WTC11 (cell line): ENCODE data around the gene CARD11. TPM values are rescaled to one million over a fixed set of nuclear protein-coding genes. Genes with fewer than 3 reads are reported as not detected.
"Not testable (repeated sequence)": the region's sequence is repeated elsewhere in the genome, so short reads cannot be mapped to it uniquely, and the experiment has no call there.

Source experiments
- ATAC-seq: fragments of 200-7000 bp; cut with Tn5 transposase; 2 replicates; pipeline ENCODE4 v1.10.0; 2021; ENCODE audit warnings: mild to moderate bottlenecking, moderate library complexity
- CTCF ChIA-PET: fragments of 300-600 bp; sonication (Branson Sonifier 250); formaldehyde crosslinking; loops from one replicate; lab custom pipeline; 2021; ENCODE audit warnings: antibody characterized with exemption; lab: Charles Lee
- POLR2A ChIA-PET: fragments of 350-600 bp; sonication (Branson Sonifier 250); formaldehyde crosslinking; loops from one replicate; lab custom pipeline; 2021; ENCODE audit warnings: antibody characterized with exemption; lab: Charles Lee
- DNase-seq: peaks from one replicate; pipeline ENCODE4 v3.0.0; 2021; ENCODE audit warnings: low spot score
- H3K27ac Mint-ChIP-seq: 2 replicates; pipeline ENCODE4 v1.8.0; 2021; ENCODE audit warnings: mixed read lengths
- H3K27me3 Mint-ChIP-seq: 2 replicates; pipeline ENCODE4 v1.8.0; 2021; ENCODE audit warnings: low read depth, mild to moderate bottlenecking, moderate library complexity, mixed read lengths
- H3K36me3 Mint-ChIP-seq: 2 replicates; pipeline ENCODE4 v1.8.0; 2021; ENCODE audit warnings: mixed read lengths
- H3K4me1 Mint-ChIP-seq: 2 replicates; pipeline ENCODE4 v1.8.0; 2022; ENCODE audit warnings: mixed read lengths
- H3K4me3 Mint-ChIP-seq: 2 replicates; pipeline ENCODE4 v1.8.0; 2021; ENCODE audit warnings: mild to moderate bottlenecking, moderate library complexity, mixed read lengths
- H3K9me3 Mint-ChIP-seq: 2 replicates; pipeline ENCODE4 v1.8.0; 2021; ENCODE audit warnings: mixed read lengths
- EMX1 ChIP-seq: fragments of 250-450 bp; sonication (Bioruptor Pico); IDR thresholded peaks from 2 replicates; pipeline ENCODE4 v1.8.0; 2021; ENCODE audit warnings: mild to moderate bottlenecking
- FOXK1 ChIP-seq: sonication (generic); formaldehyde crosslinking; IDR thresholded peaks from 2 replicates; pipeline ENCODE4 v1.8.0; 2022; ENCODE audit warnings: mild to moderate bottlenecking, moderate library complexity, missing genetic modification reagents
- GABPB1 ChIP-seq: sonication (generic); formaldehyde crosslinking; IDR thresholded peaks from 2 replicates; pipeline ENCODE4 v1.8.1; 2023; ENCODE audit warnings: mild to moderate bottlenecking, missing genetic modification reagents
- IRF2 ChIP-seq: sonication (generic); formaldehyde crosslinking; IDR thresholded peaks from 2 replicates; pipeline ENCODE4 v1.8.0; 2022; ENCODE audit warnings: low read depth, missing genetic modification reagents, borderline replicate concordance
- TEAD4 ChIP-seq: sonication (generic); formaldehyde crosslinking; IDR thresholded peaks from 2 replicates; pipeline ENCODE4 v1.8.0; 2022; ENCODE audit warnings: mild to moderate bottlenecking, missing genetic modification reagents
- TP53 ChIP-seq: sonication (generic); formaldehyde crosslinking; IDR thresholded peaks from 2 replicates; pipeline ENCODE4 v1.8.1; 2023; ENCODE audit warnings: mild to moderate bottlenecking, missing genetic modification reagents
- ZBTB21 ChIP-seq: sonication (generic); formaldehyde crosslinking; IDR thresholded peaks from 2 replicates; pipeline ENCODE4 v1.8.1; 2023; ENCODE audit warnings: mild to moderate bottlenecking, missing genetic modification reagents, borderline replicate concordance
- ZNF317 ChIP-seq: sonication (generic); formaldehyde crosslinking; IDR thresholded peaks from 2 replicates; pipeline ENCODE4 v1.8.1; 2023; ENCODE audit warnings: low read depth, mild to moderate bottlenecking, moderate library complexity, missing genetic modification reagents, borderline replicate concordance
- total RNA-seq: library from RNA; stranded (reverse); gene quantifications from 3 replicates; pipeline ENCODE4 v1.2.3, GENCODE V29; 2021
- TF ChIP-seq, protein P1 (sequence below): sonication (generic); formaldehyde crosslinking; IDR thresholded peaks from 2 replicates; pipeline ENCODE4 v1.8.1; 2022; ENCODE audit warnings: missing genetic modification reagents, borderline replicate concordance
- TF ChIP-seq, protein P2 (sequence below): fragments of 250-450 bp; sonication (Bioruptor Pico); conservative IDR thresholded peaks from 2 replicates; pipeline ENCODE4 v1.9.0; 2021; ENCODE audit warnings: mild to moderate bottlenecking
- TF ChIP-seq, protein P3 (sequence below): sonication (generic); formaldehyde crosslinking; IDR thresholded peaks from 2 replicates; pipeline ENCODE4 v1.8.1; 2022; ENCODE audit warnings: mild to moderate bottlenecking, moderate library complexity, missing genetic modification reagents
- TF ChIP-seq, protein P4 (sequence below): sonication (generic); formaldehyde crosslinking; IDR thresholded peaks from 2 replicates; pipeline ENCODE4 v1.8.0; 2022; ENCODE audit warnings: mild to moderate bottlenecking, missing genetic modification reagents
- TF ChIP-seq, protein P5 (sequence below): sonication (generic); formaldehyde crosslinking; IDR thresholded peaks from 2 replicates; pipeline ENCODE4 v1.8.0; 2023; ENCODE audit warnings: missing genetic modification reagents
- TF ChIP-seq, protein P6 (sequence below): sonication (generic); formaldehyde crosslinking; IDR thresholded peaks from 2 replicates; pipeline ENCODE4 v1.8.1; 2022; ENCODE audit warnings: low read depth, missing genetic modification reagents, borderline replicate concordance
- TF ChIP-seq, protein P7 (sequence below): sonication (generic); formaldehyde crosslinking; IDR thresholded peaks from 2 replicates; pipeline ENCODE4 v1.8.0; 2022; ENCODE audit warnings: missing genetic modification reagents
- TF ChIP-seq, protein P8 (sequence below): fragments of 250-450 bp; sonication (Bioruptor Pico); IDR thresholded peaks from 2 replicates; pipeline ENCODE4 v1.9.0; 2021; ENCODE audit warnings: mild to moderate bottlenecking

Gene CARD11
- total RNA-seq, 1 experiment from 2014 or later, result 40.8 TPM

DNA sequence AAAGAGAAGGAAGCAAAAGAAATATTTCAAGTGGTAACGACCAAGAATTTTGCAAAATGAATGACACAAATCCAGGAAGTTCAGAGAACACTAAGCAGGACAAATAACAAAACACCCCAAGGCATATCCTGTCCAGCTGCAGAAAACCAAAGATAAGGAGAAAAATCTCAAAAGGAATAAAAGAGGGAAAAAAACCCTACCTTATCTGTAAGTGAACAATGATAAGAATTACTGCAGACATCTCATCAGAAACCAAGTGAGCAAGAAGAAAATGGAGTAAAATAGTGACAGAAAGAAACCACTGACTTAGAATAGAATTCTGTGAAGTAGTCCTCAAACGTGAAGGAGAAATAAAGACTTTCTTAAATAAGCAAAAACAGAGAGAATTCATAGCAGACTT, 21.8 kb downstream of the CARD11 start:
- Mint-ChIP-seq H3K4me3 (no peak overlapping the region), H3K4me1 (no peaks in the 10 kb centered on the region), H3K36me3 (peaks cover 43% of the 10 kb centered on the region), H3K9me3 (peaks cover 43% of the 10 kb centered on the region), H3K27me3 (no peaks in the 10 kb centered on the region), H3K27ac (no peak overlapping the region)
- no peak for DNase-seq
- TF ChIP-seq, protein P1, sequence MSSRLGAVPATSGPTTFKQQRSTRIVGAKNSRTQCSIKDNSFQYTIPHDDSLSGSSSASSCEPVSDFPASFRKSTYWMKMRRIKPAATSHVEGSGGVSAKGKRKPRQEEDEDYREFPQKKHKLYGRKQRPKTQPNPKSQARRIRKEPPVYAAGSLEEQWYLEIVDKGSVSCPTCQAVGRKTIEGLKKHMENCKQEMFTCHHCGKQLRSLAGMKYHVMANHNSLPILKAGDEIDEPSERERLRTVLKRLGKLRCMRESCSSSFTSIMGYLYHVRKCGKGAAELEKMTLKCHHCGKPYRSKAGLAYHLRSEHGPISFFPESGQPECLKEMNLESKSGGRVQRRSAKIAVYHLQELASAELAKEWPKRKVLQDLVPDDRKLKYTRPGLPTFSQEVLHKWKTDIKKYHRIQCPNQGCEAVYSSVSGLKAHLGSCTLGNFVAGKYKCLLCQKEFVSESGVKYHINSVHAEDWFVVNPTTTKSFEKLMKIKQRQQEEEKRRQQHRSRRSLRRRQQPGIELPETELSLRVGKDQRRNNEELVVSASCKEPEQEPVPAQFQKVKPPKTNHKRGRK, result no peak
- TF ChIP-seq, protein P2, sequence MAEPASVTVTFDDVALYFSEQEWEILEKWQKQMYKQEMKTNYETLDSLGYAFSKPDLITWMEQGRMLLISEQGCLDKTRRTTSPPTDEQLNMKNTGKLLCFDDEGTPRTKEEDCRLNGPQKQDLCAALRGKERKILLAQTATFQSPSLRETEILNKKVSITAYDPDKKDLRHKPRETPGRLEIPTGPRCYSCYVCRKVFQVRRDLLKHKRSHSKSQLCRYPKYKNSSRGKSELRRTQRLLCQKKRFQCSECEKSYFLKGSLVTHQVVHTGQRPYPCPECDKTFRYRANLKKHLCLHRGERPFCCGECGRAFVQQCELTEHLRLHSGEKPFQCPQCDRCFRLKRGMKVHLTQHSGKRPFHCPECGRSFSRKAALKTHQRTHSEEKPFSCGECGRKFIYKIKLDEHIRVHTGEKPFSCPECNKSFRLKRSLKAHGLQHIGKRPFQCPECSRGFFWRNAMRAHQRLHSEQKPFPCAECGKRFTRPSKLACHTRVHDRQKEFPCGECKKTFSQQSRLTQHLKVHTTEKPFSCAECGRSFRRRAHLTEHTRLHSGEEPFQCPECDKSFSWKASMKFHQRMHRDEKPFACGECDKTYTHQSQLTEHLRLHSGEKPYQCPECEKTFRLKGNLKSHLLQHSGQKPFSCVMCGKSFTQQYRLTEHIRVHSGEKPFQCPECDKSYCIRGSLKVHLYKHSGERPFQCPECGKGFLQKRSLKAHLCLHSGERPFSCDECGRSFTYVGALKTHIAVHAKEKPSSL (CRISPR knock-in tag), result no peak
- TF ChIP-seq FOXK1 (CRISPR knock-in tag) (no peak), ZNF317 (CRISPR knock-in tag) (peak; percentile 82; the same call in 1 of the 2 replicates), EMX1 (CRISPR knock-in tag) (no peak)
- no peak for ATAC-seq
- ChIA-PET CTCF (no interaction called here), POLR2A (no interaction called here)

DNA sequence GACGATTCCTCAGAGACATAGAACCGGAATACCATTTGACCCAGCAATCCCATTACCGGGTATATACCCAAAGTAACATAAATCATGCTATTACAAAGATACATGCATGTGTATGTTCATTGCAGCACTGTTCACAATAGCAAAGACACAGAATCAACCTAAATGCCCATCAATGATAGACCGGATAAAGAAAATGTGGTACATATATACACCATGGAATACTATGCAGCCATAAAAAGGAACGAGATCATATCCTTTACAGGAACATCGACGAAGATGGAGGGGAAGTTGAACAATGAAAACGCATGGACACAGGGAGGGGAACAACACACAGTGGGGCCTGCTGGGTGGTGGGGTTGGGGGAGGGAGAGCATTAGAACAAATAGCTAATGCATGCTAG, 22.4 kb downstream of the CARD11 start:
- H3K27me3 Mint-ChIP-seq, DNase-seq, ATAC-seq, POLR2A ChIA-PET, H3K4me3 Mint-ChIP-seq, H3K4me1 Mint-ChIP-seq, H3K27ac Mint-ChIP-seq, CTCF ChIA-PET: not testable (repeated sequence)
- Mint-ChIP-seq H3K9me3 (peaks cover 43% of the 10 kb centered on the region), H3K36me3 (peaks cover 43% of the 10 kb centered on the region)

DNA sequence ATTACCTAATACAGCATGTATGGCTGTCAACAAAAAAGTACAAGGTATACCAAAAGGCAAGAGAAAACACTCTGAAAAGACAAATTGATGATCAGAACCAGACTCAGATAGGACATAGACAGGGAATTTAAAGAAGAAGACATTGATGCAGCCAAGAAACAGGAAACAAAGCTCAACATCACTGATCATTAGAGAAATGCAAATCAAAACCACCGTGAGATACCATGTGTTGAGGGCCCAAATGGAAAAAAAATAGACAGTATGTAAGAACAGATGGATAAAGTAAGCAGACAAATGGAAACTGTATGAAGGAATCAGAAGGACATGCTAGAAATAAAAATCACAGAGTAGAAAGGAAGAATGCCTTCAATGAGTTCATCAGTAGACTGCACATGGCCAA, 23.3 kb downstream of the CARD11 start:
- H3K36me3 Mint-ChIP-seq, result peaks cover 36% of the 10 kb centered on the region
- H3K9me3 Mint-ChIP-seq, result peaks cover 36% of the 10 kb centered on the region
- ChIA-PET CTCF (no interaction called here), POLR2A (no interaction called here)
- H3K27ac Mint-ChIP-seq, result no peak overlapping the region
- DNase-seq, result no peak
- H3K4me3 Mint-ChIP-seq, result no peak overlapping the region
- no peak for ATAC-seq
- no peaks in the 10 kb centered on the region for H3K4me1 Mint-ChIP-seq
- no peaks in the 10 kb centered on the region for H3K27me3 Mint-ChIP-seq
- TF ChIP-seq, protein P3, sequence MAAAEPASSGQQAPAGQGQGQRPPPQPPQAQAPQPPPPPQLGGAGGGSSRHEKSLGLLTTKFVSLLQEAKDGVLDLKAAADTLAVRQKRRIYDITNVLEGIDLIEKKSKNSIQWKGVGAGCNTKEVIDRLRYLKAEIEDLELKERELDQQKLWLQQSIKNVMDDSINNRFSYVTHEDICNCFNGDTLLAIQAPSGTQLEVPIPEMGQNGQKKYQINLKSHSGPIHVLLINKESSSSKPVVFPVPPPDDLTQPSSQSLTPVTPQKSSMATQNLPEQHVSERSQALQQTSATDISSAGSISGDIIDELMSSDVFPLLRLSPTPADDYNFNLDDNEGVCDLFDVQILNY (CRISPR knock-in tag), result no peak
- TF ChIP-seq TP53 (CRISPR knock-in tag) (no peak), ZBTB21 (CRISPR knock-in tag) (no peak), IRF2 (CRISPR knock-in tag) (no peak), TEAD4 (CRISPR knock-in tag) (no peak), GABPB1 (CRISPR knock-in tag) (no peak)
- TF ChIP-seq, protein P4, sequence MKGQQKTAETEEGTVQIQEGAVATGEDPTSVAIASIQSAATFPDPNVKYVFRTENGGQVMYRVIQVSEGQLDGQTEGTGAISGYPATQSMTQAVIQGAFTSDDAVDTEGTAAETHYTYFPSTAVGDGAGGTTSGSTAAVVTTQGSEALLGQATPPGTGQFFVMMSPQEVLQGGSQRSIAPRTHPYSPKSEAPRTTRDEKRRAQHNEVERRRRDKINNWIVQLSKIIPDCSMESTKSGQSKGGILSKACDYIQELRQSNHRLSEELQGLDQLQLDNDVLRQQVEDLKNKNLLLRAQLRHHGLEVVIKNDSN, result no peak
- TF ChIP-seq, protein P5, sequence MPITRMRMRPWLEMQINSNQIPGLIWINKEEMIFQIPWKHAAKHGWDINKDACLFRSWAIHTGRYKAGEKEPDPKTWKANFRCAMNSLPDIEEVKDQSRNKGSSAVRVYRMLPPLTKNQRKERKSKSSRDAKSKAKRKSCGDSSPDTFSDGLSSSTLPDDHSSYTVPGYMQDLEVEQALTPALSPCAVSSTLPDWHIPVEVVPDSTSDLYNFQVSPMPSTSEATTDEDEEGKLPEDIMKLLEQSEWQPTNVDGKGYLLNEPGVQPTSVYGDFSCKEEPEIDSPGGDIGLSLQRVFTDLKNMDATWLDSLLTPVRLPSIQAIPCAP (CRISPR knock-in tag), result no peak
- TF ChIP-seq, protein P6, sequence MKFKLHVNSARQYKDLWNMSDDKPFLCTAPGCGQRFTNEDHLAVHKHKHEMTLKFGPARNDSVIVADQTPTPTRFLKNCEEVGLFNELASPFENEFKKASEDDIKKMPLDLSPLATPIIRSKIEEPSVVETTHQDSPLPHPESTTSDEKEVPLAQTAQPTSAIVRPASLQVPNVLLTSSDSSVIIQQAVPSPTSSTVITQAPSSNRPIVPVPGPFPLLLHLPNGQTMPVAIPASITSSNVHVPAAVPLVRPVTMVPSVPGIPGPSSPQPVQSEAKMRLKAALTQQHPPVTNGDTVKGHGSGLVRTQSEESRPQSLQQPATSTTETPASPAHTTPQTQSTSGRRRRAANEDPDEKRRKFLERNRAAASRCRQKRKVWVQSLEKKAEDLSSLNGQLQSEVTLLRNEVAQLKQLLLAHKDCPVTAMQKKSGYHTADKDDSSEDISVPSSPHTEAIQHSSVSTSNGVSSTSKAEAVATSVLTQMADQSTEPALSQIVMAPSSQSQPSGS, result no peak
- TF ChIP-seq, protein P7, sequence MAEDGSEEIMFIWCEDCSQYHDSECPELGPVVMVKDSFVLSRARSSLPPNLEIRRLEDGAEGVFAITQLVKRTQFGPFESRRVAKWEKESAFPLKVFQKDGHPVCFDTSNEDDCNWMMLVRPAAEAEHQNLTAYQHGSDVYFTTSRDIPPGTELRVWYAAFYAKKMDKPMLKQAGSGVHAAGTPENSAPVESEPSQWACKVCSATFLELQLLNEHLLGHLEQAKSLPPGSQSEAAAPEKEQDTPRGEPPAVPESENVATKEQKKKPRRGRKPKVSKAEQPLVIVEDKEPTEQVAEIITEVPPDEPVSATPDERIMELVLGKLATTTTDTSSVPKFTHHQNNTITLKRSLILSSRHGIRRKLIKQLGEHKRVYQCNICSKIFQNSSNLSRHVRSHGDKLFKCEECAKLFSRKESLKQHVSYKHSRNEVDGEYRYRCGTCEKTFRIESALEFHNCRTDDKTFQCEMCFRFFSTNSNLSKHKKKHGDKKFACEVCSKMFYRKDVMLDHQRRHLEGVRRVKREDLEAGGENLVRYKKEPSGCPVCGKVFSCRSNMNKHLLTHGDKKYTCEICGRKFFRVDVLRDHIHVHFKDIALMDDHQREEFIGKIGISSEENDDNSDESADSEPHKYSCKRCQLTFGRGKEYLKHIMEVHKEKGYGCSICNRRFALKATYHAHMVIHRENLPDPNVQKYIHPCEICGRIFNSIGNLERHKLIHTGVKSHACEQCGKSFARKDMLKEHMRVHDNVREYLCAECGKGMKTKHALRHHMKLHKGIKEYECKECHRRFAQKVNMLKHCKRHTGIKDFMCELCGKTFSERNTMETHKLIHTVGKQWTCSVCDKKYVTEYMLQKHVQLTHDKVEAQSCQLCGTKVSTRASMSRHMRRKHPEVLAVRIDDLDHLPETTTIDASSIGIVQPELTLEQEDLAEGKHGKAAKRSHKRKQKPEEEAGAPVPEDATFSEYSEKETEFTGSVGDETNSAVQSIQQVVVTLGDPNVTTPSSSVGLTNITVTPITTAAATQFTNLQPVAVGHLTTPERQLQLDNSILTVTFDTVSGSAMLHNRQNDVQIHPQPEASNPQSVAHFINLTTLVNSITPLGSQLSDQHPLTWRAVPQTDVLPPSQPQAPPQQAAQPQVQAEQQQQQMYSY (CRISPR knock-in tag), result no peak
- TF ChIP-seq, protein P8, sequence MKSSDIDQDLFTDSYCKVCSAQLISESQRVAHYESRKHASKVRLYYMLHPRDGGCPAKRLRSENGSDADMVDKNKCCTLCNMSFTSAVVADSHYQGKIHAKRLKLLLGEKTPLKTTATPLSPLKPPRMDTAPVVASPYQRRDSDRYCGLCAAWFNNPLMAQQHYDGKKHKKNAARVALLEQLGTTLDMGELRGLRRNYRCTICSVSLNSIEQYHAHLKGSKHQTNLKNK (CRISPR knock-in tag), result no peak
